ENCODE data around the gene PACRG.

DNA sequence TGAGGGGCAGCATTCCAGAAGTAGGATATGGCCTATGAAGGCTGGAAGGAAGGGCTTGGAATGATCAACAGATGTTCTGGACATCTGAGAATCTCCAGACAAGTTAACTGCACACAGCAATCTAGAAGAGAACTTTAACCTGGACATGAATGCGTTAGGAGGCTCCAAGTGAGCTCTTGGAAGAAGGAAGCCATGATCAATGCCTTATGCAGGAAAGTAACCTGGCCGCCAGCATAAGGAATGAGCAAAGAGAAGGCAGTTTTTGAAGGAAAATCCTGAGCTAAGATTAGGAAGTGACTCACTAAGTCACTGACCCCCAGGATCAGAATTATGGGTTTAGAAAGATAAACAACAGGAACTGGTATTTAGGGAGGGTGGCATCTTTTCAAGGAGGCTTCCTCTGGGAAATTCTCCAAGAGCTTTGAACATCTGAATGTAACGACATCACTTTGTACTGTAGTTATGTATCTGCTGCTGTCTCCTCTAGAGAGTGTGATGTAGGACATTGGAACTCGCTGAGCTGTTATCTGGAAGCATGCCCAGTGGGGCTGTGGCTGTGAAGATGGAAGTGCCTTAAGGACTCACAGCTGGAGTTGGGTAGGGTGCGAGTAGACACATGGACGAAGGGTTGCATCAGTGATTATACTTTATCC, 236.8 kb downstream of the PACRG start:
- TF ChIP-seq, protein P1, sequence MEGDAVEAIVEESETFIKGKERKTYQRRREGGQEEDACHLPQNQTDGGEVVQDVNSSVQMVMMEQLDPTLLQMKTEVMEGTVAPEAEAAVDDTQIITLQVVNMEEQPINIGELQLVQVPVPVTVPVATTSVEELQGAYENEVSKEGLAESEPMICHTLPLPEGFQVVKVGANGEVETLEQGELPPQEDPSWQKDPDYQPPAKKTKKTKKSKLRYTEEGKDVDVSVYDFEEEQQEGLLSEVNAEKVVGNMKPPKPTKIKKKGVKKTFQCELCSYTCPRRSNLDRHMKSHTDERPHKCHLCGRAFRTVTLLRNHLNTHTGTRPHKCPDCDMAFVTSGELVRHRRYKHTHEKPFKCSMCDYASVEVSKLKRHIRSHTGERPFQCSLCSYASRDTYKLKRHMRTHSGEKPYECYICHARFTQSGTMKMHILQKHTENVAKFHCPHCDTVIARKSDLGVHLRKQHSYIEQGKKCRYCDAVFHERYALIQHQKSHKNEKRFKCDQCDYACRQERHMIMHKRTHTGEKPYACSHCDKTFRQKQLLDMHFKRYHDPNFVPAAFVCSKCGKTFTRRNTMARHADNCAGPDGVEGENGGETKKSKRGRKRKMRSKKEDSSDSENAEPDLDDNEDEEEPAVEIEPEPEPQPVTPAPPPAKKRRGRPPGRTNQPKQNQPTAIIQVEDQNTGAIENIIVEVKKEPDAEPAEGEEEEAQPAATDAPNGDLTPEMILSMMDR (optimal IDR thresholded peaks at IDR 0.05 in 1 of 3, IDR thresholded peaks at IDR 0.05 in 1 of 3, conservative IDR thresholded peaks at IDR 0.05 in 1 of 3; ENCODE audit: extremely low read depth in 1 of 3, insufficient read depth in 2 of 3, low read length in 3 of 3): no peak
- no peak for TF ChIP-seq EZH2 (IDR thresholded peaks at IDR 0.05; ENCODE audit: low read length)
